Measurements from ENCODE around the gene DEPDC1B.
"Not testable (repeated sequence)": the region's sequence is repeated elsewhere in the genome, so short reads cannot be mapped to it uniquely, and the experiment has no call there.

DEPDC1B gene

DNA sequence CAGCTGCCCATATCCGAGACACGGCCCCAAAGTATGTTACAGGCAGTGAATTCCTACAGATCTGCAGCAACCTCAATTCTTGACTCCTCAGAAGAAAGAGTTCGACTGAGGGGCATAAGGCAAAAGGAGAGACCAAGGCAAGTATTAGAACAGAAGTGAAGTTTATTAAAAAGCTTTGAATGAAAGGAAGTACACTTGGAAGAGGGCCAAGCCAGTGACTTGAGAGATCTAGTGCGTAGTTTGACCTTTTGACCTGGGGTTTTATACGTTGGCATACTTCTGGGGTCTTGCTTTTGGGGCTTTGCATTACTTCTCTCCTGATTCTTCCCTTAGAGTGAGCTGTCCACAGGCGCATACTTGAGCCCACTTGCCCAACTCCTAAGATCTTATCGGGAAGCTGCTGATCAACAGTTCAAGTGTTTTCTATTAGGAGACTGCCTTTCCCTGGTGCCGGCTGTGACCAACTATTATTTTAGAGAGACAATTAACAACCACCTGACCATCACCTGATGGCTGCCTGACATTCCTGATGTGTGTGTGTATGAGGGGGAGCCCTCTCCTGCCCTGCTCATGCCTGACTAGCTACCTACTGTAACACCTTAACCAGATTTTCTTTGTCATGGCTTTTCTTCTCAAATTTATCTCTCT lies 1.5 kb upstream of the DEPDC1B start:
- intact Hi-C loops (cut with DNase I), result loop anchor here (10.0 kb wide), 1 partner anchor 143 kb away; the partner anchor contains the start of gene ELOVL7
- DNase-seq, result no peak

DNA sequence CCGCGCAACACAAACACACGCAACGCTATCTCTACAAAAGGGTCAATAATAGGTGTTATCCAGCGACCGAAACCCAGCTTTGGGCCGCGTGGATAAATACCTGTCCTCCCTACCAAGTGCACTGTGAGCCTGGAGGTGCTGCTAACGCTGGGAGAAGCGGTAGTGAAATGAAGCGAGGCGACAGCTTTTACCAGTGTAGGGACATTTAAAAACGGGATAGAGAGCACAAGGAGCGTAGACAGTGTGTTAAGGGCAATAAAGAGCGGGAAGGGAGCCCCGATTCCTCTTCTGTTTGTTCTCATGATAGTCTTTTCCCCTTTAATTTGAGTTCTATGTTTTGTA lies 421 bp upstream of the DEPDC1B start:
- DNase-seq, result peak in 1 of 10 donors; percentile 8
- intact Hi-C loops (cut with DNase I), result loop anchor here (10.0 kb wide), 1 partner anchor 144 kb away; the partner anchor contains the start of gene ELOVL7

DNA sequence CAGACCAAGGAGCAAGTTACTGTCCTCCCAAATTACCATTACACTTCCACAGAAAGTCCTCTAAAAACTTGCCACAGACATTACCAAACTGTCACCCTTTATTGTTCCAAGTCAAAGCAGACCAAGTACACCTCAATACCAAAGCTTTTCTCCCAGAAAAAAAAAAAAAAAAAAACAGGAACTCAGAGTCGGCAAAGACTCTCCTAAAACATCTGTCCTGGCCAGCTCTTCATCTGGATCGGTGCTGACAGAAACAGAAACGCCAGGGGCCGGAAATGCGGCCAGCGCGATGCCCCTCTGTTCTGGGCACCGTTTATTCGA lies 718 bp downstream of the DEPDC1B start:
- no peak for DNase-seq
- intact Hi-C loops (cut with DNase I), result no loop called here

DNA sequence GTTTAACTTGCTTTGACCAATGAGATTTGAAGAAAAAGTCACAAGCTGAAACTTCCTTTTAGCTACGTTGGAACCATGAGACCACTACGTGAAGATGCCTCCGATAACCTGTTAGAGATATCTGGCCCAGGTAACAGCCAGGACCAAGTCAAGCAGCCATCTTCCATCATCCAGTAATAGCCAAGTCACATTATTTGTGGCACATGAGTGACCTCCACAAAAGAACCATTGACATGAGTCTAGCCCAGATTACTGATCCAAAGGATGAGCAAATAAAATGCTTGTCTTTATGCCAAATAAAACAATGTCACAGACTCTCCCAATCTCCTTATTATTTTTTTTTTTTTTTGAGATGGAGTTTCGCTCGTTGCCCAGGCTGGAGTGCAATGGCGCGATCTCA lies 1.6 kb downstream of the DEPDC1B start:
- intact Hi-C loops (cut with DNase I), result no loop called here
- no peak for DNase-seq

DNA sequence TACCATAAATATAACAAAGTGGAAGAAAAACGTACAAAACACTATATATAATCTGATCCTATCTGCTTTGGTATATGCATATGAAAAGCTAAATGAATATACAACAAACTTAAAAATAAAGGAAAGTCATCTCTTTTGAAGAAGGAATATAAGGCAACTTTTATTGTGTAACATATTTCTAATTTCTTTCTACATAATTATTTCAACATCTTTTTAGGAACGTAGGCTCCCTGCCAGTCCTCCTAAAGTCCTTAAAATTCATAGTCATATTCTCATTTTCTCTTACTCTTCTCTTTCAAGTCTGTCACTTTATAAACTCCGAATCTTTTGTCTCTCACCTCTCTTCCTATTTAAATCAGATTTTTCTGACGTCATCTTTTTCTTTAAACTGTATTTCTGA lies 9.6 kb downstream of the DEPDC1B start:
- DNase-seq, result no peak
- intact Hi-C loops (cut with DNase I), result no loop called here

DNA sequence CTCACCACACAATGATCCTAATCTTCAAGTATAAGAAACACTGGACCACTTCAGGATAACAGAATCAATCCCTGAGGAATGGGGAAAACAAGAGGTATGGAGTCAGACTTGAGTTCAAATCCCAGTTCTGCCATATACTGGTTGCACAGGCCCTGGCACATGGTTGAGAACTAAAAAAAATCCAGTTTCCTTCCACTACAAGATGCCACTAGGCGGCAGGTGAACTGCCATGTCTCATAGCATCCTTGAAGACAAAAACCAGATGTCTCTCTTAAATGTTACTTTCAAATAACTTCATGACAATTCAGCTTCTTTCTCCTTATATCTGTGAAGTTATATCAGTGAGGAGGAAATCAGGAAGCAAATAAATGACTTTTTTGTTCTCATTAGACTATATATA lies 11.0 kb downstream of the DEPDC1B start:
- intact Hi-C loops (cut with DNase I), result no loop called here
- no peak for DNase-seq

DNA sequence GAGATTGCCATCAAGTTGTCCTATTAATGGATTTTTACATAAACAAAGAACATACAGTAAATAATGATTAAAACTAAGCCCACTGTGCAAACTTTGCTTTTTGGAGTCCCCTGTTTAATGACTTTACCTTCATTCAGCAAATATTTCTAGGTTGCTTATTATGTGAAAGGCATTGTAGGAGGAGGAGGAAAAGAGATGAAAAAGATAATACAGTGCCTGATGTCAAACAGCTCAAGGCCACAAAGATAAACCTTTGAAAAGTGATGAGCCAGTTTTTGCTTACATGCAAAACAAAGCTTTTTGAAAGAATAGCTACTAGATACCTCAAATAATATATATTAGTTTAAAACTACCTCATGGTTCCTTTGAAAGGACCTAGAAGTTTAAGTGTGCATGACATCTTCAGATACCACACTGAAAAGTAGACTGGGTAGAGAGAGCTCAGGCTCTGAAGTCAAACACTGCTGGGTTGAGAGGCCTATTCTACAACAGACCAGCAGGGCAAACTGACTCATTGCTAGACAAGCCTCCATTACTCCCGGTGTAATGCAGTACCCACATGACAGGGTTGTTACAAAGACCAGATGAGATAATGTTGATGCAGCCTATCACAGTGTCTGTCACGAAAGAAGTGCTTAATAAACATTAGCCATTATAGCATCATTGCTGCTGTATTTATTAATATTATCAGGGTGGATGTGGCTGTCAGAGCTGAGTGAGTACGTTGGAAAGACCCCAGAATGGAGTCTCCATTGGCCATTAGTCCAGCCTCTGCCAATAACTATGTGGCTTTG lies 11.8 kb downstream of the DEPDC1B start:
- intact Hi-C loops (cut with DNase I), result no loop called here
- DNase-seq, result no peak

DNA sequence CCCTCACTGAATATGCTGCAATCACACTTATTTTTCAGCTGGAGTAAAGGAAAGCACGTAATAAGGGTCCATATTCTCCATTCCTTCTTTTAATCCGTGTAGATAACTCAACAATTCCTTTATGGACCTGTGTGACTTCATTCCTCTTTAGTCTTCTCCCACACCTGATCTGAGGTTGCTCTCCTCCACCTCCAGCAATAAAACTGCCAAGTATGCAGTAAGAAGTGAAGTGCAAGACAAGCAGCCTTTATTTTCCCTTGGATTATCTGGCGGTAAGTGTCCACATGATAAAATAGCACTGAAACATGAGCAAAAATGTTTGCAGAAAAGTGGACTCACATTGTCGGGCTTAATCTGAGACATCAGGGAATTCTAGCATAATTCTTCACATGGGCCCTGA lies 13.8 kb downstream of the DEPDC1B start:
- intact Hi-C loops (cut with DNase I), result no loop called here
- DNase-seq, result no peak

DNA sequence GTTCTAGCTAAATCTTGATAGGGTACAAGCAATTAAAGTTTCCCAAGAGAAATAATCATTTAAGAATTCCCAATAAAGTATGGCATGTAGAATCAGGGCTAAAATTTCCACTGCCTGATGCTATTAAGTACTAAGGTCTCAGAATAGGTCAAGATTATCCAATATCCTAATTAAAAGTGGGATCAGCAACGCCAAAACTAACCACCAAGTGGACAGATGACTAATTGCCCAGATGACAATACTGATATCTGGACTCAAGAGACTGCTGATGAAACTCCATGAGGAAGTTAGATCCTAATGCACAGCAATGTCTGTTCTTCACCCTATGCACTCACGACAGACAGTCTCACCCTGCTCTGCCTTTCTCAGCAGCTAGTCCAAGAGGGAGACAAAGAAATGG lies 14.3 kb downstream of the DEPDC1B start:
- no peak for DNase-seq
- intact Hi-C loops (cut with DNase I), result no loop called here

DNA sequence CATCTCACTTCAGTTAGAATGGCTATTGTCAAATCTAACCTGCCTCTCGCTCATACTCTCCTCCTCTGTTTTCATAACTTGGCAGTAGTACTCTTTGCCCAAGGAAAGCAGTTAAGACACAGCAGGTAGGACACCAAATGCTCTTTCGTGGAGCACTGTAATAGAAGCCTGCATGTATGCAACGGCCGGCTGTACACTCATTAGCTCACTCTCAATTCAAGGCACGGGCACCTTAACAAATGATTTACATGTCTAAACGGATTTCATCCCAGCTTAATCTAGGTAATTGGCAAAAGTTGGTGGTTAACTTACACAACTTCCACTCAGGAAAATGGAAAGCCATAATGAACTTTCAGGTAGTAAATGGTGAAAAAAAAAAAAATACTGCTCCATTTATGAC lies 14.9 kb downstream of the DEPDC1B start:
- intact Hi-C loops (cut with DNase I), result no loop called here
- no peak for DNase-seq

DNA sequence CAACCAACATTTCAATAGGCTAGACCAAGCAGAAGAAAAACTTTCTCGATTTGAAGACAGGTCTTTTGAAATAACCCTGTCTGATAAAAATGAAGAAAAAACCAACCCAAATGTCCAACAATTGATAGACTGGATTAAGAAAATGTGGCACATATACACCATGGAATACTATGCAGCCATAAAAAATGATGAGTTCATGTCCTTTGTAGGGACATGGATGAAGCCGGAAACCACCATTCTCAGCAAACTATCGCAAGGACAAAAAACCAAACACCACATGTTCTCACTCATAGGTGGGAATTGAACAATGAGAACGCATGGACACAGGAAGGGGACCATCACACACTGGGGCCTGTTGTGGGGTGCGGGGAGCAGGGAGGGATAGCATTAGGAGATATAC lies 18.0 kb downstream of the DEPDC1B start:
- DNase-seq; intact Hi-C loops (cut with DNase I): not testable (repeated sequence)

DNA sequence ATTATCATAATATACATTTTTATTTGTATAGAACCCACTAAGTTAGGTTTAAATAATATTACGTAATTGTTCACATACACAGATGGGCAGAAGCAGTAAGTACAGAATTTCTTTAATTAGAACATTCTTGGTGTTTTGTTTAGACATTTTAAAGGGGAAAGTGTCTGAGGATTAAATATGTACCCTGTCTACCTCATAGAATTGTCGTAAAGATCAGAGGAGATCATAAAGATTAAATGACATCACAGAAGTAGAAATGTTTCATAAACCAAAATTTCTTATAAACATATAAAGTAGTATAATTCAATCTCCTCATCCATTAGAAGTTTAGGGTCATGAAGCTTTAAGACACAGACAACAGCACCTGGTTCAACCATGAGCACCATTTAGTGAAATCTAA lies 20.1 kb downstream of the DEPDC1B start:
- DNase-seq, result no peak
- intact Hi-C loops (cut with DNase I), result loop anchor here (5.0 to 10.0 kb wide), 3 partner anchors 202 to 1255 kb away; no protein-coding TSS in a partner anchor

DNA sequence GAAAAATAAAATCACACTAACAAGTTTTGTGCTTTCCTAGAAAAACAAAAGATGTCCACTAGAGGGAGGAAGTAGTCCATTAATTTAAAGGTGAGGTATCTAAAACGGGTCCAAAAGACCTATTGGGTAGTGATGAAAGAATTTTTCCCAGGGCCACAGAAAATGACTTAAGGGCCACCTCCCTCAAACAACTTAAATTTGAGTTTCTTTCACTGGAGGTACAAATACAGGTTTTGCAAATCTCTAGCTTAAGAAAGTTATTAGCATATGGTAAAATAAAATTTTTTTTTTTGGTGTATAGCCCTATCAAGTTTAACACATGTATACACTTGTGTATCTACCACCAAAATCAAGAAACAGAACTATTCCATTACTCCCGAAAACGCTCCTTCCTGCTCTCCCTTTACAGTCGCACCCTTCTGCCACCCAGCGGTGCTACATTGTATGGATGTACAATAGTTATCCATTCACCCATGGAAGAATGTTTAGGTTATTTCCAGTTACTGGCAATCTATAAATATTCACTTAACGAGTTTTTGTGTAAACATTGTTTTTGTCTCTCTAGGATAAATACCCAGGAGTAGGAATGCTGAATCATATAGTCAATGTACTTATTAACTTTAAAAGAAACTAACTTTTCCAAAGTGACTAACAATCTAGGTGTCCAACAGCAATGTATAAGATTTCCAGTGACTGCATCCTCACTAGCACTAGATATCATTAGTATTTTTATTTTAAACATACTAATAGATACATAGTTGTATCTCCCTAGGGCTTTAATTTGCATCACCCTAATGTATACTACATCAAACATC lies 21.9 kb downstream of the DEPDC1B start:
- intact Hi-C loops (cut with DNase I), result loop anchor here (5.0 to 10.0 kb wide), 3 partner anchors 204 to 1257 kb away; no protein-coding TSS in a partner anchor

DNA sequence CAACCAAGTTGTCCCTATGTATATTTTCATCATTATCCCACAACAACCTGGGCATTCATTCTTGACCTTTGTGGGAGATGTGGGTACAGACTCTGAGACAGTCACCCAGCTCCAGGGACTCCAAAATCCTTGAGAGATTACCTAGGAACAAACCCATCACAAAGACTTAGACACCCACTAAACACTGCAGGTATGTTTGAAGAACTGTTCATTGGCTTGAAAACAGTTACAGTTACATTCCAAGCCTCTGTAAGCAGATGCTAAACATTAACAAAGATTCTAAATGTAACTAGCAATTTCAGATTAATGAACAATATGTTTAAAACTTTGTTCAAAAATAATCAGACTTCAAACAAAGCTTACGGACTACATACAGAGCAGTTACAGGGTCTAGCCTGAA lies 24.7 kb downstream of the DEPDC1B start:
- intact Hi-C loops (cut with DNase I), result loop anchor here (5.0 to 10.0 kb wide), 3 partner anchors 207 to 1260 kb away; no protein-coding TSS in a partner anchor
- DNase-seq, result no peak

More for the DNA sequence above, 21.9 kb downstream of the DEPDC1B start:
- DNase-seq, result no peak

DNA sequence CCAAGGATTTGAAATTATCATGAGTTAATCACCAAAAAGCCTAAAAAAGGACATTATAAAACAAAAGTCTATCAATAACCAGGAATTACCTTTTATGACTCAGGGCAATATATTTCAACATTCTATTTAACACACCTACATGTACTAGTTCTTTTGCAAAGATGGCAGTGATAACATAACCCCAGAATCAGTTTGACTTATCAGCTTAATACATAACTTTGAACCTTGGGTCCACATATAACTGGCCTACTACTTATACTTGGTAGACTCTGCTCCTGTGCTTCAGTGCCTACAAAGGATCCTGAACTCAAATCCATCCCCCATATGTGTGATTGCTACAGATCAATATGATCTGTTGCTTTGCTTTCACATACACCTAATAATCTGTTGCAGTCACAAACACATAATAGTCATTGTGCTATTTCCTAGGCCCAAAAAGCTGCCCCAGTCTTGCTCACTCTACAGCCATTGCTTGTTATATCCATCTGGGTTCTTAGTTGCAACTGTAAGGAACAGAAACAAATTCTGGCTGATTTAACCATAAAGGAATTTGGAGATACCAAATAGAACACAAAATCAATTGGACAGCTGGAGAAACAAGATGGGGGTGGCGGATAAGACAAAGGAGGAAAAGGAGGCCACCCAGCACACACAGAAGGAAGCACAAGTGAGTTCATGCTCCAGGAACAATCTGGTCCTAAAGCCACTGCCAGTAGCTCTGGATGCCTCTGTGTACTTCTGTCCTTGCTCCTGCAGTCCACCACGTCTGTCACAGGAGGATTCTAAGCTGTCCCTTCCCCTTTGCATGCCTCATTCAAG lies 25.5 kb downstream of the DEPDC1B start:
- intact Hi-C loops (cut with DNase I), result loop anchor here (5.0 to 10.0 kb wide), 3 partner anchors 208 to 1260 kb away; no protein-coding TSS in a partner anchor

DNA sequence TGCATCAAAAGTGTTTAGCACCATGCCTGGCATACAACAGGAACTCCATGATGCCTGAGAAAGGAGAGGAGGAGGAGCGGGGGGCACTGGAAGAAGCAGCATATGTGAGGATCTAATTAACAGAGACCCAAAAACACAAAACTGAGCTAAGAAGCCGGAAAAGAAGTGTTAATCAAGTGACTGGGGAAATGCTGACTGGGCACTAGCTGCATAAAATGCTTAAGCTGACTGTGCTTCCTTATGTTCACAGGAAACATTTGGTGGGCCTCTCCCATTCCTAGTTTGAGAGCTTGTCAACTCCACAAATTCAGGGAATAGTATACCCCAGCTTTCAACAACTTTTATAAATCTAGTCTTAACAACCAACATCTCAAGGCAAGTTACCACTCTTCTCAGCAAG lies 26.6 kb downstream of the DEPDC1B start:
- intact Hi-C loops (cut with DNase I), result loop anchor here (10.0 kb wide), 2 partner anchors 251 to 1261 kb away; no protein-coding TSS in a partner anchor
- no peak for DNase-seq

More for the DNA sequence above, 25.5 kb downstream of the DEPDC1B start:
- DNase-seq, result no peak

DNA sequence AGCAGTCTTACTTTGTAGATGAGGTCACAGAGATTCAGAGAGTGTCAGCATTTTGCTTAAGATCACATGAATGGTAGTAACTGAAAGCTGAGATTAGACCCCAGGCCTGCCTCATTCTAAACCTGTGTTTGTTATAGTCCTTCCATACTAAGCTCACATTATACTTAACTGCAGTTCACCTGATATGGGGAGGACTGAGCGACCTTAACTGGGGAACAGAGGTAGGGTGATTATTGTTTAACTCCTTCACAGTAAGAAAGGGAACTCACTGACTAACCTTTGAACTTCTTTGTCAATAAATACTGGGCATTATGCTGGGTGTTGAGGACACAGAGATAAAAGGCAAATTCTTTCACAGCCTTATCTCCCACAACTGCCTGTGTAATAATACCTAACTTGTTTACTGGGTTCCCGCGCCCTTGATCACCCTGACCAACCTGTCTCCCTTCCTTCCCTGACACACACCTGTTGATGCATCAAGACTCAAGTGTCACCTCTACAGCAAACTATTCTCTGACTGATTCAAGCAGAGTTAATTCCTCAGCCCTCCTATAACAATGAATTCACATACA lies 27.2 kb downstream of the DEPDC1B start:
- intact Hi-C loops (cut with DNase I), result loop anchor here (10.0 kb wide), 2 partner anchors 252 to 1262 kb away; no protein-coding TSS in a partner anchor
- DNase-seq, result no peak

DNA sequence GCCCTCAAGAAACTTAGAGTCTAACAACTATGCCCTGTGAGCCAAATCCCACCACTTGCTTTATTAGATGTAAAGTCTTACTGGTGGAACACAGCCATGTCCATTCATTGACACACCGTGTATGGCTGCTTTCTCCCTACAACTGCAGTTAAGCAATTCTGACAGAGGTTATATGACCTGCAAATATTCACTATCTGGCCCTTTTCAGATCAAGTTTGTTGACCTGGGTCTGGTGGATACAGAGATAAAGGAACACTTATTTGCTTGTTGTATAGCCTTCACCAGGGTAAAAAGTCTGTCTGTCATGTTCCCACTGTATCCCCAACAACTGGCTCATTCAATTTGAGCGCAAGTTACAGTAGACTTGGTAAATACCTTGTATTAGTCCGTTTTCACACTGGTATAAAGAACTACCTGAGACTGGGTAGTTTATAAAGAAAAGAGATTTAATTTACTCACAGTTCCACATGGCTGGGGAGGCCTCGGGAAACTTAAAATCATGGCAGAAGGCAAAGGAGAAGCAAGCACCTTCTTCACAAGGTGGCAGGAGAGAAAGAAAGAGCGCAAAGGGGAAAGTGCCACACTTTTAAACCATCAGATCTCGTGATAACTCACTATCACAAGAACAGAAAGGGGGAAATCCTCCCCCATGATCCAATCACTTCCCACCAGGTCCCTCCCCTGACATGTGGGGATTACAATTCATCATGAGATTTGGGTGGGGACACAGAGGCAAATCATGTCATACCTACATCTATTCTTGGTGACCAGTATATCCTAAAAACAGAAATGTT lies 27.9 kb downstream of the DEPDC1B start:
- intact Hi-C loops (cut with DNase I), result loop anchor here (10.0 kb wide), 2 partner anchors 253 to 1263 kb away; no protein-coding TSS in a partner anchor
- DNase-seq, result no peak

DNA sequence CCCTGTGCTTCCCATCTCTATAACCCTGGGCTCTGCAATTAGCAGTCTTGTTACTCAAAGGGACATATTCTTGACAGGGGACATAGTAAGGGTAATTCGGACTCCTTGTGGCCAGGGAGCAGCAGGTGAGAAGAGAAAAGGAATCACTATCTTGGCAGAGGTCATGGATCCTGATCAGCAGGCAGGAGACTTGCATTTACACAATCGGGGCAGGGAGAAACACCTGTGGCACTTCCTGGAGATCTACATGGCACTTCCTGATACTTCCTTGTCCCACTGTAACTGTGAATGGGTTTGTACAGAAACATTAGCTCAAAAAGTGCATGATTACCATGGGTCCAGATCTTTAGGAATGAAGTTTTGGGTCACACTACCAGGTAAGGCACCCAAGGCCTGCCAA lies 29.2 kb downstream of the DEPDC1B start:
- intact Hi-C loops (cut with DNase I), result loop anchor here (10.0 kb wide), 2 partner anchors 254 to 1264 kb away; no protein-coding TSS in a partner anchor
- DNase-seq, result no peak
